GM11168 (cell line): Measurements from ENCODE around the gene DUSP14.

Experiments
- in situ Hi-C: fragments of 300-500 bp; cut with MboI; formaldehyde crosslinking; loops from one replicate; pipeline ENCODE4 v1.12.0; 2022; ENCODE audit warnings: low sequenced_read_pairs; ENCODE audit not compliant: unreplicated experiment

The DUSP14 gene

DNA sequence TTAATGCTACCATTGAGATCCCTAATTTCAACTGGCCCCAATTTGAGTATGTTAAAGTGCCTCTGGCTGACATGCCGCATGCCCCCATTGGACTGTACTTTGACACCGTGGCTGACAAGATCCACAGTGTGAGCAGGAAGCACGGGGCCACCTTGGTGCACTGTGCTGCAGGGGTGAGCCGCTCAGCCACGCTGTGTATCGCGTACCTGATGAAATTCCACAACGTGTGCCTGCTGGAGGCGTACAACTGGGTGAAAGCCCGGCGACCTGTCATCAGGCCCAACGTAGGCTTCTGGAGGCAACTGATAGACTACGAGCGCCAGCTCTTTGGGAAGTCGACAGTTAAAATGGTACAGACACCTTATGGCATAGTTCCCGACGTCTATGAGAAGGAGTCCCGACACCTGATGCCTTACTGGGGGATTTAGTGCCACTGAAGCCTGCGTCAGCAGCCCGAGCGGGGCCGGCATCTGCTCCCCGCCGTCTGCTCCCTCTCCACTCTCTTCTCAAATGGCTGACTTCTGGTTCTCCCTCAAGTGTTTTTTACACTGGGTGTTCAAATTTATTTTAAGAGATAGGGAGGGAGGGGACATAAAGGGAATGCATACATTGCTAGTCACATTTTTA lies 22.9 kb downstream of the DUSP14 start:
- in situ Hi-C loops, result no loop called here

DNA sequence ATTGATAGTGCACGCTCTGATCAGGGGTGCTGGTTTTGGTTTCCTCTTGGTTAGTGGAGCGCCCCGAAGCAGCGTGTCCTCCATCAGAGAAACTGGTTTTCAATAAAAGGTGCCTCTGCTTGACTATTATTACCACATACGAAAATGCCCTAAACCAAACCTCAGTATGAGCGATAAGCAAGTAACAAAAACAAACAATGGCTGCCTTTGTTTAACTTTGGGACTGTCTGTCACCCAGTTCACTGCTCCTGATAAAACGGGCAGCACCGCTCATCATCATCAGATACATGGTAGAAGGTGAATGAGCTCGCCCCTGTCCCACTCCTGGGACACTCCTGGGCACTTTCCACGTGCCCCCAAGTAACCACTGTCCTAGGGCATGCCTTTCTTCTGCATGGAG lies 24.0 kb downstream of the DUSP14 start:
- in situ Hi-C loops, result no loop called here

DNA sequence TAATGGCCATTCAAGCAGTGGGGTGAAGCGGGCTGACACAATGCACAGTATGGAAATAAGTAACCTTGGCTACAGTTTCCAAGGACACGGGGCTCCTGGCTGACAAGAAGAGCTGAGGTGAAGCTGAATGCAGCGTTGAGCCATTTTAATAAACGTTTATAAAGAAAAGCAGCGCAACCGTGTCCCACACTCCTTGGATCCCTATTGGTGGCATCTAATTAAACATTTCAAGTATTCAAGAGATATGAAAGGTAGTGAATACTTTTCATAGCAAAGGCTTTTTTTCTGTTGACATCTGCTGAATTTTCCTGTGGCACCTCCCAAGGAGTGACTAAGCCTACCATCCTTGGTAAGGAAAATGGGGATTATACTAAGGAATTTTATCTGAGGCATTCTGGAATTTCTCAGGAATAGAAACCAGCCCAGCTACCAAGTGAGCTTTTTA lies 26.5 kb downstream of the DUSP14 start:
- in situ Hi-C loops, result no loop called here

DNA sequence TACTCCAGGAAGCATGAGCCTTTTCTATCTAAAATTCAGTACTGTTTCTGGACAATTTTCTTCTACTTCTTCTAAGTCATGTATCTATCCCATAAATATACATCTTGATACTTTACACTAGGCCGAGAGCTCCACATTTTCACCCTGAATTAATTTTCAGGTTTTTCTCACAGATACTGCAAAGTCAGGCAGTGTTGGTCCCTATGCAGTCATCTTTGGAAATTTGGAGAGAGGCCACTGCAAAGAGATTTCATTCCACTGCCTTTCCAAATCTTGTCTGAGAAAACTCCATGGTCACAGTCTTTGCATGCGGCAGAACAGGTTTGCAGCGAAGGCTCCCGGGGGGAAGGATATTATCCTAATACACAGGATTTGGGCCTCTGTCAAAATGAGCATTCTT lies 28.2 kb downstream of the DUSP14 start:
- in situ Hi-C loops, result no loop called here

DNA sequence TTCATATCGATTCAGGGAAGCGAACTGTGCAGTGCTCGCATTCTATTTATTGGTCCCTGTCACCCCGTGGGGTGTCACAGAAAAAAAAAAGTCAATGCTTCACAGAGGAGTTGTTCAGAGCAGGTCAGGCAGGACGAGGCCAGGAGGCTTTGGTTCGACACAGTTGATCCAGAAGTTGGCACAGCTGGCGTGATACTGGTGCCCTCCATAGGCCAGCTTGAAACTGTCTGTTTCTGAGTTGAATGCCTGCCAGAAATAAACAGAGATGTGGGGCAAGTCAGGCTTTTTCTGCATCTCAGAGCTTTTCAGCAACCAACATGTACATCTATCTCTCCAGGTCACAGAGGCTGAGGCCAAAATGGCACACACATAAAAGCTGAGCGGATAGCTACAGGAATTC lies 29.1 kb downstream of the DUSP14 start:
- in situ Hi-C loops, result no loop called here

DNA sequence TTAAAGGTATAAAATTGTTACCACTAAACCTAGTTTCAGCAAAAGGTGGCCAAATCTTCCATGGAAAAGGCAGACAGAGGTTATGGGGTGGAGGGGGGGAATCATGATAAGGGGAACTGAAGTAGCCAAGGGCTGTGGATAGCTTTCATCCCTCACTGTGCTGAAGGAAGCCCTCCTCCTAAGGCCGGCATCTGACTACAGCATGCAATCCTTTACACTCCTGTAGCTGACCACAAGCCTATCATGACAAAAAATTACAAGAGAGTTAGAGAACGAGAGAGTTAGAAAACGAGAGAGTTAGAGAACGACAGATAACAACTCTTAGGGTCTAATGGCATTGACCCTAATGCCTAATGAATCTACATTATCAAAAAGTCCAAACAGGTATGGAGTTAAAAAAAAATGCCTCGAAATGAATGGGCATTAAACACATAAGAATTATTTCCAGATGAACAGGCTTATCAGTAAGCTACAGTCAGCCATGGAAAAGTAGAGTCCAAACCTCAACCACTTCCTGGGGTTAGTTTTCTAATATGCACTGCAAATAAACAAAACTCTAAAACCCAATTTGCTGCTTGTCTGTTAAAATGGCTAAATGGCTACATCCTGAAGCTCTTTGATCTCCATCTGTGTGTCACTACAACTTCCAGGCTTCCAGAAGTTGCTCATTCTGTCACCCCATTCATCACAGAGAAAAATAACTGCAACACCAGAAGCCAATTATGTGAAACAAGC lies 29.7 kb downstream of the DUSP14 start:
- in situ Hi-C loops, result no loop called here

DNA sequence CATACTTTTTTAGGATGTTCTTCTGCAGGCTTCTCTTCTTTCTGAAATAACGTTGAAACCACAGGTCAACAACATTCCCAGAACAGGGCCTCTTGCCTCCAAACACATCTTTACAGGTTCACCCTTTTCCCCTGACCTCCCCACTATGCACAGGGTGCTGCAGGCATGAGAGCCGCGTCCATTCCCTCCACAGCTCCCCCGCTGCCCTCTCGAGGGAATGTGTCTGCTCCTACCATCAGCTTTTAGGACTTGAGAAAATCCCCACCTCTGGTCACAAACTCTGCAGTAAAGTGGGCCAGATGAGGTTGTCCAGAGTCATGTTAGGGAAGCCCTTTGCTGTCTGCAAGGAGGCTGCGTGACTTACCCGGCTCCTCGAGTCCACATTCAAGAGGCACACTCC lies 30.5 kb downstream of the DUSP14 start:
- in situ Hi-C loops, result no loop called here

DNA sequence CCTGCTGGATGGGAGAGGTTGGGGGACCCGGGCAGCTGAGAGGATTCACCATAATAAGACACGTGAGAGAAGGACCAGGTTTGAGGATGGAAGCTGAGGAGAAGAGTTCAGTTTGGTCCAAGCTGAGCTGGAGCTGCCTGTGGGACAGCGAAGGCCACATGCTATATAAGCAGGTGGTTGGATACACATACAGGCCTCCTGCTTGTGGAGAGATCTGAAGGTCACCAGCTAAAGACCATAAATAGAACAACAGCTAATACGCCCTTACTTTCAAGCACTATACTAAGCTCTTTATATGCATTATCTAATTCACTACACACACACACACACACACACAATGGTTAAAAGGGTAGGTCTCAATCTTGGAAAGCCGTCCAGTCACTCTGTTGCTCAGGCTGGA lies 32.1 kb downstream of the DUSP14 start:
- in situ Hi-C loops, result no loop called here

DNA sequence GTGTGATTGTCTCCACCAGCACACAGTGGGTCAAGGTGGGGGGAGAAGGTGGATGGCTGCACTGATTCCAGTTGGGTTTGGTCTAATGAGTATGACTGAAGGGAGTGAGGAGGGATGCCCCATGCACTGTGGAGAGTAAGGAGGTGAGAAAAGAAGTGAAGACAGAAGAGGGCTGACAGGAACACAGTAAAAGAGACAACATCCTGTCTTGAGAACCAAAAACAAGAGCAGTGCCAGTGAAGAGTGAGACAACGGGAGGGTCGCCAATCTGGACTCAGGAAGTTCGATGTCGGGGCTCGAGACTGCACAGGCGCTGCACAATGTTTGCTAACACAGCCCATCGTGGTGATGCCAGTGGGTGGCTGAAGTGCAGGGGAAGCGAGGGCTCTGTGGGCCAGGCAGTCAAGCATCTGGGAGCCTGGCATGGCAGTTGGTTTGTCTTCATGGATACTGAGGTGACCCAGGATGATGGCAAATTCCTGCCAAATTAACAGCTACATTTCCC lies 34.1 kb downstream of the DUSP14 start:
- in situ Hi-C loops, result no loop called here

DNA sequence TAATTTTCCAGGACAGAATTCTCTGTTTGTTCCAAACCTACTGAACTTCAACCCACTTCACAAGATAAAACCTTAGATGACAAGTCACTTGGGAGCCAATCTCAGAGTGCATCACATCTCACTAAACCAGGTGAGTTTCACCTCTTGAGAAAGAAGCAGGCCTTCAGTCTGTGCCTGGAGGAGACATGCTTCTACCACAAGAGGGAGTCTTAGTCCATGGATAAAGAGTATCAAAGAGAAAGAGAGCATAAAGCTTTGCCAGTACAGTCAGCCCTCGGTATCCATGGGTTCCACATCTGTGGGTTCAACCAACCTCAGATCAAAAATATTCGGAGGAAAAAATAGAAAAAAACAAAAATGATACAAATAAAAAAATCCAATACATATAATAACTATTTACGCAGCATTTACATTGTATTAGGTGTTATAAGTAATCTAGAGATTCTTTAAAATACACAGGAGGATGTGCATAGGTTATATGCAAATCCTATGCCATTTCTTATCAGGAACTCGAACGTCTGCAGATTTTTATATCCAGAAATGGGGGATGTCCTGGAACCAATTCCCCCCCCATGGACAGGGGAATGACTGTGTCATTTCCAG lies 37.7 kb downstream of the DUSP14 start:
- in situ Hi-C loops, result no loop called here

DNA sequence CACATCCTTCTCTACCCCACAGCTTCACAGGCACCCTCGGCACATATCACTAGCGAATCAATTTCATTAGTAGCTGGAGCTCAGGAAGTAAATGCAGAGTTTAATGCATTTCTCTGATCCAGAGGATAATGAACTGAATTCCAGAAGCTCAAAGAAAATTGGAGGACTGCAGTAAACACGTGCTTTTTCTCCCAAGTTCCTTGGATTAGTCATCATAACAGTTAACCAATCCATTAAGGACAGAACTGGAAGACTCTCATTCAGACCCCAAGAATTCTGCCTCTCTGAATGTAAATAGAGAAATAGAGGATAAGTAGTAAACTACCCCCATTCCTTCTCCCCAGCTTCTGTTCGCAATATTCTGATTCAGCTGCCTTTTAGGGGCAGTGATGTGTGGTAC lies 40.7 kb downstream of the DUSP14 start:
- in situ Hi-C loops, result no loop called here

DNA sequence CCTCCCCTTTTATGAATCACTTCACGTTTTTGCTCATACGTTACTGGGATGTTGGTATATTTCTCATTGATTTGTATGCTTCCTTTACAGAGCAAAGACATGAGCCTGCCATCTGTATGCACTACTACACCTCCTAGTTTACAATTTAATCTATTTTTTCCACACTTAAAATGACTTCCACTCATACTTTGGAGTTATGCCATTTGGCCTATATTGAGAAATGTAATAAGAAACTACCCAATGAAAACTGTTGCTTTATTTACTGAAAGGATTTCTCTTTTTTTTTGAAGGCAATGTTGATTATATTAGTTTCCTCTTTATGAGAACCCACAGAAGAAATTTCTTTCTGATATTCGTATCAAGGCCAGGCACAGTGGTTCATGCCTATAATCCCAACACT lies 43.1 kb downstream of the DUSP14 start:
- in situ Hi-C loops, result no loop called here

DNA sequence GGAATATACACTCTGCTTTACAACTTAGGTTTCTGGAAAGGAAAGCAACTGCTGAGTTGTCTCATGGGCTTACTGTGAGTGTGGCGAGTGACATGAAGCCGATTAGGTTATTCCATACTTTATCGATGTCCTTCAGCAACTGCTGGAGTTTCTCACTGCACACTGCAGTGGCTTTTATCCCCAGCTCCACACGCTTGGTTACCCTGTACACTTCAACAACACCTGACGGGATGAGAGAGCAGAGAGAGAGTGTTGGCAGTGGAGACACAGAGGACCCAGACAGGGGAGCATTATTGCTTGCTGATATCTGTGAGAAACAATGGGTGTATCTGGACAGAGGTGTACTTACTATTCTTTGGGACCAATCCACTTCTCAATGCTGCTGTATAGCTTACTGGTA lies 46.2 kb downstream of the DUSP14 start:
- in situ Hi-C loops, result no loop called here

DNA sequence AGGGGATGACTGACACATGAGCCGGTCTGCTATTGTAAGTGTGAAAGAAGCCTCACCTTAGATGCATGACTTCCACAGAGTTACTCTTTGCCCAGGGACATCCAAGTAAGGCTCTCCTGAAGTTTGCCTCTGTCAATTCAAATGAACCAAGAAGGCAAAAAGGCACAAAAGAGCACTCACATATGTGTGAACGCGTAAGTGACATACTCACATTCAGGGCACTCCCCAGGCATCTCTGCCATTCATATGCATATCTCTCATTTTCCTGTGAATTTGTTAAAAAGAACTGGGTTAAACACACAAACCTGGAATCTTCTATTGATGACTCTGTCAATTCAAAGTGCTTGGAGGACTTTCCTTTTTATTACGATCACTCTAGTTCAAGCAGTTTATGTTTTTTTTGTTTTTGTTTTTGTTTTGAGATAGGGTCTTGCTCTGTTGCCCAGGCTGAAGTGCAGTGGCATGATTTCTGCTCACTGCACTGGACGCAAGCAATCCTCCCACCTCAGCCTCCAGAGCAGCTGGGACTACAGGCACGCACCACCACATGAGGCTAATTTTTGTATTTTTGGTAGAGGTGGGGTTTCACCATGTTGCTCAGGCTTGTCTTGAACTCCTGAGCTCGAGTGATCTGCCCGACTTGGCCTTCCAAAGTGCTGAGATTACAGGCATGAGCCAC lies 49.4 kb downstream of the DUSP14 start:
- in situ Hi-C loops, result no loop called here

DNA sequence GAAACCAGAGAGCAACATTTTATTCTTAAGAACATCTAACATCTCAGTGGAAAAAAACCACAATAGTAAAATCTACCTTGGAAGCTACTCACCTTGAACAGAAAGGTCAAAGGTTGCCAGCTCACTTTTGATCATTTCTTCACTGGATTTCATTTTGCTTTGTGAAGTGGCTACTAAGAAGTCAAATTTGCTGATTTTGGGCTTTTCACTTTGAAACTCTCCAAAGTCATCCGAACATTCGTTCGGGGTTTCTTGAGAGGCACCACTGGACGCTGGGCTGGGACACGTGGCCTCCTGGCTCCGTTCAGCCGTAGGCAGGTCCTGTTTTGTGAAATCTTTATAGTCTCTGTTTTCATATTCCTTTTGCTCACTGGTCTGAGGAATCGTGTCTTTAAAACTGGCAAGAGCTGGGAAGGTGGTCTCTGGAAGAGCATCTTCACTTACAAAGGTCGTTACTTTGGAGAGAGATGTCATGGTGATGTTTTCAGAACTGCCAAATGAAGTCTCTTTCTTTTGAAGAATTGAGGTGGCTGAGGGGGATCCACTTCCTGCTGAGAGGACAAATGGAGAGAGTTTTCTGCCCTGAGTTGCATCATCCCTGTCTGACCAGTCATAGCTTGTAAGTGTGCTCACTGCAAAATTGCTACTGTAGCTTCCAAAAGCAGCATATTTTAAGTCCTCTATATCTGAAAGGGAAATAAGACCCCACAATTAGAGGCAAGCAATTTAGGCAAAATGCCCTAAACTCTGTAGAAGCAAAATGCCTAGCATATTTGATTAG lies 52.4 kb downstream of the DUSP14 start:
- in situ Hi-C loops, result no loop called here

DNA sequence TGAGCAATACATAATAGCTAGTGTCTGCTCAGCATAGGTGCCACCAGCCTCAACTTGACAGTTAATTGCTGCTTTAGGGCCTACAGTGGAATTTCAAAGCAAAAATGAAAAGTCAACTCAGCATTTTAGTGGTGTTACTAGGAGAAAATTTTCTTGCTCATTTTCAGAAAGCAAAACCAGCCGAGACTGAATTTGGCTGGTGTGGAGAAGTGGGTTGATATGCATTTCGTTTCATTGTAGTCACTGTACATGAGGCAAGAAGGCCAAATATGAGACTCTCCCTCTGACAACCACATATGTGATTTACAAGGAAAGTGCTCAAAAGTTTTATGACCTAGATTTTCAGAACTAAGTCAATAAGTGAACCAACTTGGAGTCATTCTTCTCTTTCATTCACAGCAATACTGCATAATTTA lies 54.0 kb downstream of the DUSP14 start:
- in situ Hi-C loops, result no loop called here

DNA sequence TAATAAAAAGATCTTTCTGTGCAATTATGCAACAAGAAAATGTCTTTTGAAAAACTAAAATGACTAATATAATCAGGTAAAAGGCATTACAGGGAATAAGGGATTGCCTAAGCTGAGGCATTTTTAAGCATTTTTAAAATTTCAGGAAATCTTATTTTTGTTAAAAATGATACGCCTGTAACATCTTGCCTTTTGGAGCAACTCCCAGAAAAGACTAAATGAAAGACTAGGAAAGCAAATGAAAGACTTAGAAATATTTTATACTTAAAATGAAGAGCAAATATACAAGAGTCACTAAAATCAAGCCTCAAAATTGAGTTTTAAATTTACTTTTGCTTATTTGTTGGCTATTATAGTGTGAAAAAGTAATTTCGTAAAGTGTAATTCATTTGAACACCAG lies 55.8 kb downstream of the DUSP14 start:
- in situ Hi-C loops, result no loop called here

DNA sequence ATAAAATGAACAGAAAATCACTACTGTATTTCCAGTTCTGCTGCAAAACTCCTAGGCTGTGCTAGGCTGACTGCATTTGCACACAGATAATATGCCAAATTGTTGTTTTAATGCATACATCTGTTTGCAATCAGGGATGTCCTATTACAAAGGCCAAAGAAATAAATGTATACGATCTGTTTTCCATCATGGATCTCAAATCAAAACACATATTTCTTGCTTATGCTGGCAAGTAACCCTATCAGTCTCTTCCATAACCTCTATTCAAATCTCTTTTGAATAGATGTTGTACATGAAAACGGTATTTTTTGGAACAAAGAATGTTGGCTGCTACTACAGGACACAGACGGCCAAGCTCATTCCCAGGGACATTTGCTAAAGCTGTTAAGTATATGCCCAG lies 56.6 kb downstream of the DUSP14 start:
- in situ Hi-C loops, result no loop called here

DNA sequence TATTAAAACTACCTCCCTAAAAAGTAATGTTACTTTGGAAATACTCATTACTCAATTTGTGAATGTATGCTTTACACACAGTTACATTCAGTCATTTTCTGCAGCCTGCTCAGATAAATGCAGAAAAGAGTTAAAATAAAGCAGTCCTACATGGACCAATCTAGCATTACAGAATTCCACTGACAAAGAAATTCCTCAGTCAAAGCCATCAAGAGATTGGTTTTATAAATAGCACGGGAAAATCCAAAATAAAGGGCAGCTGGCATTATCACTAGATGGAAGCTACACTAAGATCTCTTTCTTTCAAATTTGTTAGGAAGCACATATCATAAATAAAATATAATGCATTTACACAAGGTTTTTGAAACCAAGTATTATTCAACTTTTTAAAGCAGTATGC lies 58.3 kb downstream of the DUSP14 start:
- in situ Hi-C loops, result no loop called here

DNA sequence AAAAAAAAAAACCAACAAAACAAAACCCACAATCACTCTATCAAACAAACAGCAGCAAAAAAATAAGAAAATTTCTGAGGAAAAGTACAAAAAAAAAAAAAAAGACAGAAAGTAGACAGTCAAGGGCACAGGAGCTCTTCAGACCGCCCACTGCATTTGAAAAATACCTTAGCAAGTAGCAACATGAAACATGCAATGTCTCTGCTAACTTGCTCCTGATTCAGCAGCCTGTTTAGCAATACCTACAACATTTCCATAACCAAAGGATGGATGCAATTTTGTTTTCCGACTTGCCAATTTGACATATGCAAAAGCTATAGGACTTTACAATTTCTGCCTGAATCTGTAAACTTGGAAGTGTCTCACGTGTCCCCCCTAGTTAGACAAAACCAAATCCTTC lies 62.1 kb downstream of the DUSP14 start:
- in situ Hi-C loops, result no loop called here
